Suppressor macrophage treated with lipopolysaccharide for 4 hours (primary cell): ENCODE data around the gene PTBP3.
"Not testable (repeated sequence)": the region's sequence is repeated elsewhere in the genome, so short reads cannot be mapped to it uniquely, and the experiment has no call there.

Experiments used
- DNase-seq: peaks from one replicate; pipeline ENCODE4 v3.0.0-alpha.2; 2020

Gene PTBP3

GRCh38 chr9:112194969-112195431 is 138.4 kb downstream of the PTBP3 start:
- DNase-seq: peak; percentile 52

- peak; percentile 86 for DNase-seq
Observed at GRCh38 chr9:112193572-112194288, 139.7 kb downstream of the PTBP3 start.

GRCh38 chr9:112190320-112190719 is 143.1 kb downstream of the PTBP3 start:
- not testable (repeated sequence) for DNase-seq

- DNase-seq: no peak
Observed at GRCh38 chr9:112188884-112189283, 144.5 kb downstream of the PTBP3 start.

- no peak for DNase-seq
Observed at GRCh38 chr9:112187404-112187803, 146.0 kb downstream of the PTBP3 start.

GRCh38 chr9:112186695-112187094 is 146.7 kb downstream of the PTBP3 start:
- DNase-seq: no peak

GRCh38 chr9:112184946-112185345 is 148.5 kb downstream of the PTBP3 start:
- DNase-seq: no peak

- DNase-seq: no peak
Observed at GRCh38 chr9:112184221-112184620, 149.2 kb downstream of the PTBP3 start.

GRCh38 chr9:112180387-112180881 is 153.0 kb downstream of the PTBP3 start:
- DNase-seq: peak; percentile 52

GRCh38 chr9:112179816-112180215 is 153.6 kb downstream of the PTBP3 start:
- DNase-seq: no peak

- DNase-seq: no peak
Observed at GRCh38 chr9:112176524-112176923, 156.9 kb downstream of the PTBP3 start.

- no peak for DNase-seq
Observed at GRCh38 chr9:112175796-112176315, 157.6 kb downstream of the PTBP3 start.

GRCh38 chr9:112174965-112175795 is 158.2 kb downstream of the PTBP3 start, which contains the start of gene SUSD1:
Gene SUSD1 (minus strand): TSS chr9:112175297. CDS start chr9:112175235, 62 bp downstream.
- DNase-seq: peak; percentile 46

- DNase-seq: peak; percentile 84
Observed at GRCh38 chr9:112174222-112174964, 159.0 kb downstream of the PTBP3 start.

- DNase-seq: no peak
Observed at GRCh38 chr9:112173489-112174221, 159.8 kb downstream of the PTBP3 start.

- no peak for DNase-seq
Observed at GRCh38 chr9:112170968-112171367, 162.5 kb downstream of the PTBP3 start.

- no peak for DNase-seq
Observed at GRCh38 chr9:112170235-112170634, 163.2 kb downstream of the PTBP3 start.

GRCh38 chr9:112169368-112169767 is 164.1 kb downstream of the PTBP3 start:
- DNase-seq: no peak

- no peak for DNase-seq
Observed at GRCh38 chr9:112168197-112168596, 165.2 kb downstream of the PTBP3 start.
